Smooth muscle cell (in vitro differentiated cells): ENCODE measurements around the gene MAPK11. TPM values are rescaled to one million over a fixed set of nuclear protein-coding genes. Genes with fewer than 3 reads are reported as not detected.

ENCODE experiments used
- DNase-seq: peaks from one replicate; lab custom pipeline; 2025; ENCODE audit not compliant: unreplicated experiment; lab: John Stamatoyannopoulos, UW
- H2AFZ ChIP-seq: fragments of 200-600 bp; sonication (generic); 2 replicates; pipeline ENCODE4 v1.6.0; 2016; ENCODE audit warnings: antibody characterized with exemption, low read depth, mild to moderate bottlenecking
- H3F3A ChIP-seq: fragments of 200-600 bp; sonication (generic); 2 replicates; pipeline ENCODE4 v1.6.0; 2017; ENCODE audit warnings: antibody characterized with exemption, low read depth
- H3K27ac ChIP-seq: fragments of 200-600 bp; sonication (generic); 2 replicates; pipeline ENCODE4 v1.5.1; 2016; ENCODE audit warnings: low read depth, mild to moderate bottlenecking
- H3K27me3 ChIP-seq: fragments of 200-600 bp; sonication (generic); 2 replicates; pipeline ENCODE4 v1.6.1; 2016; ENCODE audit warnings: low read depth, mild to moderate bottlenecking
- H3K36me3 ChIP-seq: fragments of 200-600 bp; sonication (generic); 2 replicates; pipeline ENCODE4 v1.5.1; 2016; ENCODE audit warnings: low read depth
- H3K4me1 ChIP-seq: fragments of 200-600 bp; sonication (generic); 2 replicates; pipeline ENCODE4 v1.5.1; 2016; ENCODE audit warnings: low read depth
- H3K4me2 ChIP-seq: fragments of 200-600 bp; sonication (generic); 2 replicates; pipeline ENCODE4 v1.6.0; 2016; ENCODE audit warnings: mild to moderate bottlenecking
- H3K4me3 ChIP-seq: fragments of 200-600 bp; sonication (generic); 2 replicates; pipeline ENCODE4 v1.5.1; 2016; ENCODE audit warnings: mild to moderate bottlenecking
- H3K79me2 ChIP-seq: fragments of 200-600 bp; sonication (generic); 2 replicates; pipeline ENCODE4 v1.6.0; 2016; ENCODE audit warnings: low read depth, mild to moderate bottlenecking
- H3K9ac ChIP-seq: fragments of 200-600 bp; sonication (generic); 2 replicates; pipeline ENCODE4 v1.6.0; 2016; ENCODE audit warnings: low read depth
- H3K9me3 ChIP-seq: fragments of 200-600 bp; sonication (generic); replicated peaks from 2 replicates; pipeline ENCODE4 v1.5.1; 2016; ENCODE audit warnings: low read depth
- H4K20me1 ChIP-seq: fragments of 200-600 bp; sonication (generic); 2 replicates; pipeline ENCODE4 v1.6.0; 2016; ENCODE audit warnings: low read depth
- WGBS: methylation state at CpG from one replicate; pipeline ENCODE4 v1.1.7; 2016; ENCODE audit warnings: low lambda C conversion rate; 5-methylcytosine and 5-hydroxymethylcytosine counted together
- polyA plus RNA-seq: library from polyadenylated mRNA; unstranded; fragments of >200 nt; fragmentation: Nextera tagmentation; extraction: Ambion mirVana; gene quantifications from 2 replicates; pipeline ENCODE4 v1.2.1, GENCODE V29; 2016
- total RNA-seq: library from RNA; depleted of rRNA; stranded (reverse); fragments of >200 nt; gene quantifications from 2 replicates; pipeline ENCODE4 v1.2.3, GENCODE V29; 2014
- TF ChIP-seq, protein P1 (sequence below): fragments of 200-600 bp; sonication (generic); IDR thresholded peaks from 2 replicates; pipeline ENCODE4 v1.5.1; 2017; ENCODE audit warnings: borderline replicate concordance, mild to moderate bottlenecking, antibody characterized with exemption; ENCODE audit not compliant: insufficient read depth, poor library complexity, severe bottlenecking

Gene MAPK11
- total and polyA plus RNA-seq, 2 experiments from 2014 or later, result 0.65 to 4.2 TPM

DNA sequence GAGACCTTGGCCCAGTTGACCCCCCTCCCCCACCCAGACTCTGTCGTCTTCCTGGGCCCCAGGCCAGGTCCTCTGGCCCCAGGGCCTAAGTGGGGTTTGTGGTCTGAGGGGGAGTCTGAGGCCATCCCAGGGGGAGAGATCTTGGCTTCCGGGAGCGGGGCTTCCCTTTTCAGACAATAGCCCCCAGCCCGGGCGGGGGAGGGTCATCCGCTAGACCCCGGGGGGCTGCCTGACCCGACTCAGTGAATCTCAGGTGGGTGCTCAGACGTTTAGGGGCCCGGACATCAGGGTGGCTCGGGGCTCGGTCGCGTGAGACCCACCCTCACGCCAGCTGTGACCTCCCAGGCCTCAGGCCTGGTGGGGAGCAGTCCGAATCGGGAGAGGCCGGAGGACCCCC lies 609 bp downstream of the MAPK11 start:
- Histone ChIP-seq H4K20me1 (peaks cover 42% of the 10 kb centered on the region), H3K27me3 (peaks cover 26% of the 10 kb centered on the region), H3K36me3 (no peaks in the 10 kb centered on the region), H3K27ac (no peak overlapping the region), H3K4me3 (peak overlapping the region; percentile 60), H3K9ac (no peak overlapping the region), H3K4me2 (peak overlapping the region; percentile 88), H3K9me3 (no peaks in the 10 kb centered on the region), H2AFZ (no peak overlapping the region), H3K4me1 (peaks cover 23% of the 10 kb centered on the region), H3F3A (peaks cover 11% of the 10 kb centered on the region), H3K79me2 (no peaks in the 10 kb centered on the region)
- TF ChIP-seq, protein P1, sequence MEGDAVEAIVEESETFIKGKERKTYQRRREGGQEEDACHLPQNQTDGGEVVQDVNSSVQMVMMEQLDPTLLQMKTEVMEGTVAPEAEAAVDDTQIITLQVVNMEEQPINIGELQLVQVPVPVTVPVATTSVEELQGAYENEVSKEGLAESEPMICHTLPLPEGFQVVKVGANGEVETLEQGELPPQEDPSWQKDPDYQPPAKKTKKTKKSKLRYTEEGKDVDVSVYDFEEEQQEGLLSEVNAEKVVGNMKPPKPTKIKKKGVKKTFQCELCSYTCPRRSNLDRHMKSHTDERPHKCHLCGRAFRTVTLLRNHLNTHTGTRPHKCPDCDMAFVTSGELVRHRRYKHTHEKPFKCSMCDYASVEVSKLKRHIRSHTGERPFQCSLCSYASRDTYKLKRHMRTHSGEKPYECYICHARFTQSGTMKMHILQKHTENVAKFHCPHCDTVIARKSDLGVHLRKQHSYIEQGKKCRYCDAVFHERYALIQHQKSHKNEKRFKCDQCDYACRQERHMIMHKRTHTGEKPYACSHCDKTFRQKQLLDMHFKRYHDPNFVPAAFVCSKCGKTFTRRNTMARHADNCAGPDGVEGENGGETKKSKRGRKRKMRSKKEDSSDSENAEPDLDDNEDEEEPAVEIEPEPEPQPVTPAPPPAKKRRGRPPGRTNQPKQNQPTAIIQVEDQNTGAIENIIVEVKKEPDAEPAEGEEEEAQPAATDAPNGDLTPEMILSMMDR, result no peak
- 40% methylated on average over 17 of the region's 18 CpGs for WGBS
- no peak for DNase-seq

GRCh38 chr22:50268655-50269113 lies 1.5 kb downstream of the MAPK11 start:
- H3F3A ChIP-seq, result peaks cover 5% of the 10 kb centered on the region
- H3K4me1 ChIP-seq, result peaks cover 23% of the 10 kb centered on the region
- peaks cover 35% of the 10 kb centered on the region for H4K20me1 ChIP-seq
- no peak overlapping the region for H2AFZ ChIP-seq
- 88% methylated on average over 9 of the region's 9 CpGs for WGBS
- no peaks in the 10 kb centered on the region for H3K36me3 ChIP-seq
- no peak overlapping the region for H3K4me3 ChIP-seq
- no peaks in the 10 kb centered on the region for H3K9me3 ChIP-seq
- peaks cover 26% of the 10 kb centered on the region for H3K27me3 ChIP-seq
- no peaks in the 10 kb centered on the region for H3K79me2 ChIP-seq
- TF ChIP-seq, protein P1, result no peak
- H3K4me2 ChIP-seq, result no peak overlapping the region
- no peak overlapping the region for H3K9ac ChIP-seq
- H3K27ac ChIP-seq, result no peak overlapping the region
- DNase-seq, result no peak

DNA sequence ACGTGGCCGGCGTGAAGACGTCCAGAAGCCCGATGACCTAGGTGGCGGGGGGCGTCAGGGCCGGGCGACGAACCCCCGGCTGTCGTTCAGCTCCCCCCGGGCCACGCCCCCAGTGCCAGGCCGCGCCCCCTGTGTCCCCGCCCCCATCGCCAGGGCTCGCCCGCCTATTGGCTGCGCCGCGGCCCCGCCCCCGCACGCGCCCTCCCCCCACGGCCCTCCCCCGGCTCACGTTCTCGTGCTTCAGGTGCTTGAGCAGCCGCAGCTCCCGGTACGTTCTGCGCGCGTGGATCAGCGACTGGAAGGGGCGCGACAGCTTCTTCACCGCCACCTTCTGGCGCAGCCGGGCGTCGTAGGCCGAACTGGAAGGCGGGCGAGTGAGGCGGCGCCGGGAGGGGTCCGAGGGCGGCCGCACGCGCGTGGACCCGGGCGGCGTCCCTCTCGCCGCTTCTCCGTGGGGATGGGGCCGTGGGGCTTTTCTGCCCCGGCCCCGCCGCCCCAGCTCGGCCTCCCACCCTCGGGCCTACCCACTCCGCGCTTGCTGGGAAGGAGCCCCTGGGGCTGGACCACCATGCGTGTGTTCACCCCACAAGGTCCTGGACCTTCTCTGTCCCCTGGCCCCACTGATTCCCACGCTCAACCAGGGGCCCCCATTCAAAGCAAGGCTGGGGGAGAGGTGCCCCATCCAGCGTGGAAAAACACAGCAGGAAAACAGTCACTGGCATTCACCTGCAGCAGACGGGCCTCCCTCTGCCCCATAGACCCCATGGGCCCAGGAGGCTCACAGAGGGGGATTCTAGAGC lies 2.4 kb downstream of the MAPK11 start:
- TF ChIP-seq, protein P1, result peak; percentile 20
- H3K79me2 ChIP-seq, result no peaks in the 10 kb centered on the region
- no peak overlapping the region for H3K9ac ChIP-seq
- H2AFZ ChIP-seq, result no peak overlapping the region
- H4K20me1 ChIP-seq, result peaks cover 31% of the 10 kb centered on the region
- peaks cover 22% of the 10 kb centered on the region for H3K4me1 ChIP-seq
- WGBS, result 15% methylated on average over 47 of the region's 75 CpGs
- H3F3A ChIP-seq, result peaks cover 4% of the 10 kb centered on the region
- H3K27ac ChIP-seq, result no peak overlapping the region
- H3K4me2 ChIP-seq, result peak overlapping the region; percentile 82
- H3K9me3 ChIP-seq, result no peaks in the 10 kb centered on the region
- H3K4me3 ChIP-seq, result peak overlapping the region; percentile 31
- peaks cover 26% of the 10 kb centered on the region for H3K27me3 ChIP-seq
- DNase-seq, result peak; percentile 36
- H3K36me3 ChIP-seq, result no peaks in the 10 kb centered on the region
